ENCODE data around the gene DUSP21.
"Not testable (repeated sequence)": the region's sequence is repeated elsewhere in the genome, so short reads cannot be mapped to it uniquely, and the experiment has no call there.

DUSP21 gene

DNA sequence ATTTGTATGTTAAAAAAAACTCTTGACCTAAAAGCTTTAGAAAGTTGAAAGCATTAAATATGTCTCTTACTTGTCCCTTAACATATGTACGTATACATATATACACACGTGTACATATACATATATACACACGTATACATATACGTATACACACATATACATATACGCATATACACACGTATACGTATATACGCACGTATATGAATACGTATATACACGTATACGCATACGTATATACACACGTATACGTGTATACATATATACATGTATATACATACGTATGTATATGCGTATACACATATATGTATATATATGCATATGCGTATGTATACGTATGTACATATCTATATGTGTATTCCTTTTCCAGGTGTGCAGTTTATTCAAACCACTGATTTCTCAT is 32.9 kb downstream of the DUSP21 start:
- no peak for DNase-seq

GRCh38 chrX:44878780-44879179 is 35.0 kb downstream of the DUSP21 start:
- DNase-seq = no peak

GRCh38 chrX:44881549-44881948 is 37.7 kb downstream of the DUSP21 start:
- DNase-seq = no peak

GRCh38 chrX:44882635-44883034 is 38.8 kb downstream of the DUSP21 start:
- no peak for DNase-seq

- no peak for DNase-seq
Measured at GRCh38 chrX:44884944-44885343, 41.1 kb downstream of the DUSP21 start.

DNA sequence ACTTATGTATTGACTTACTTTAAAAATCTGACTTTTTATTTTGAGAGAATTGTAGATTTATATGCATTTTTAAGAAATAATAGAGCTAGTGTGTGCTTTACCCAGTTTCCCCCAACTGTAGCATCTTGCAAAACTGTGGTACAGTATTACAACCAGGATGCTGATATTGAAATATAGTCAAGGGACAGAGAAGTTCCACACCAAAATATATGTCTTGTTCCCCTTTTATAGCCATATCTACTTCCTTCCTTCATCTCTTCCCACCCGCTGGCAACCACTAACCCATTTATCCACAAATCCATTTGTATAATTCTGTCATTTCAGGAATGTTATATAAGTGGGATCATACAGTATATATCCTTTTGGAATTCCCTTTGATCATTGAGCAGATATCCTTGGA is 46.0 kb downstream of the DUSP21 start:
- no peak for DNase-seq

DNA sequence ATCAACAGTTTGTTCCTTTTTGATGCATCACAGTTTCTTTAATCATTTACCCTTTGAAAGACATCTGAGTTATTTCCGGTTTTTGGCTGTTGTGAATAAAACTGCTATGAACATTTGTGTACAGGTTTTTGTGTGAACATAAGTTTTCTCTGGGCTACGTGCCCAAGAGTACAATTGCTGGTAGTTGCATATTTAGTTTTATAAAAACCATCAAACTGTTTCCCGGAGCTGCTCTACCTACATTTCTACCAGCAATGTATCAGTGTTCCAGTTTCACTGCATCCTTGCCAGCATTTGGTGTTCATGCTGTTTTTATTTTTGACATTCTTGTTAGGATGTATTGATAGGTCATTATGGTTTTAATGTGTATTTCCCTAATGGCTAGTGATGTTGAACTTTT is 46.4 kb downstream of the DUSP21 start:
- DNase-seq = no peak

- not testable (repeated sequence) for DNase-seq
Measured at GRCh38 chrX:44890687-44891086, 46.9 kb downstream of the DUSP21 start.

DNA sequence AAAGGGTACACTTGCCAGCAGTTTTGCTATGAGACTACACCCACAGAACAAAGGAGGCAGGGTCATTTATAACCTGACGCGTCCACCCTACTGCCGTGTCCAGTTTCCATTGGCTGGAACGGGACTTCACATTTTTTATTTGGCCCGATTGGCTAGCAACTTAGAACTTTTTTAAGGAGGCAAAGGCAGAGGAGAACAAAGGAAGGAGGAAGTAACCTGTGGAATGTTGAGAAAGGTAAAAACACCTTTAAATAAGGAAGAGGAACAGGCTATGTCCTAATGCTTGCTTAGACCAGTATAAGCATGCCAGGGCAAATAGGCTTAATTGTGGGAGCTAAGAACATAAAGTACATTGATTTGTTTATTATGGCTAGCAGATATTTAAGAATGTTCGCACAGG is 47.8 kb downstream of the DUSP21 start:
- no peak for DNase-seq

Measured in stimulated activated CD8-positive, alpha-beta memory T cell treated with anti-CD3 and anti-CD28 coated beads, Interleukin-4, amount 100 ng/mL, for 48 hours (primary cell).